GM23338 (cell line): ENCODE measurements around the gene CEP89.

Source experiments
- CREB1 ChIP-seq: fragments of 250-450 bp; sonication (Bioruptor Pico); IDR thresholded peaks from 2 replicates; pipeline ENCODE4 v1.5.0; 2020; ENCODE audit warnings: low read depth, mild to moderate bottlenecking, moderate library complexity
- EZH2 ChIP-seq: fragments of 200-600 bp; sonication (generic); IDR thresholded peaks from one replicate; pipeline ENCODE4 v1.8.0; 2017; ENCODE audit warnings: antibody characterized with exemption, mild to moderate bottlenecking, low read depth; ENCODE audit not compliant: unreplicated experiment
- EZH2phosphoT487 ChIP-seq: fragments of 200-600 bp; sonication (generic); IDR thresholded peaks from one replicate; pipeline ENCODE4 v1.8.1; 2018; ENCODE audit warnings: antibody characterized with exemption; ENCODE audit not compliant: unreplicated experiment
- JUNB ChIP-seq: IDR thresholded peaks from one replicate; pipeline ENCODE4 v1.6.1; 2016; ENCODE audit warnings: antibody characterized with exemption; ENCODE audit not compliant: unreplicated experiment
- NANOG ChIP-seq: IDR thresholded peaks from 2 replicates; pipeline ENCODE4 v1.6.1; 2016; ENCODE audit warnings: antibody characterized with exemption, borderline replicate concordance
- POLR2AphosphoS5 ChIP-seq: IDR thresholded peaks from 2 replicates; pipeline ENCODE4 v1.6.1; 2016; ENCODE audit warnings: antibody characterized with exemption, low read depth
- STAT1 ChIP-seq: IDR thresholded peaks from one replicate; pipeline ENCODE4 v1.6.1; 2016; ENCODE audit warnings: antibody characterized with exemption; ENCODE audit not compliant: unreplicated experiment
- ZNF114 ChIP-seq: fragments of 250-450 bp; sonication (Bioruptor Pico); IDR thresholded peaks from 2 replicates; pipeline ENCODE4 v1.5.0; 2020; ENCODE audit warnings: mild to moderate bottlenecking, moderate library complexity
- ZNF331 ChIP-seq: fragments of 250-450 bp; sonication (Bioruptor Pico); IDR thresholded peaks from 2 replicates; pipeline ENCODE4 v1.5.0; 2020; ENCODE audit warnings: low read depth, mild to moderate bottlenecking, moderate library complexity
- TF ChIP-seq, protein P1 (sequence below), 2 experiments: fragments of 200-600 bp in 1 of 2; sonication (generic) in 1 of 2; conservative IDR thresholded peaks; 2 replicates each; pipeline versions ENCODE4 v1.5.1 to v1.6.1; 2016 to 2017; ENCODE audit warnings: antibody characterized with exemption in 2 of 2, low read depth in 2 of 2, mild to moderate bottlenecking in 2 of 2, moderate library complexity in 1 of 2
- TF ChIP-seq, protein P2 (sequence below): IDR thresholded peaks from one replicate; pipeline ENCODE4 v1.6.1; 2018; ENCODE audit warnings: antibody characterized with exemption; ENCODE audit not compliant: unreplicated experiment
- TF ChIP-seq, protein P3 (sequence below): fragments of 250-450 bp; sonication (Bioruptor Pico); IDR thresholded peaks from 2 replicates; pipeline ENCODE4 v1.5.0; 2020; ENCODE audit warnings: mild to moderate bottlenecking, moderate library complexity
- TF ChIP-seq, protein P4 (sequence below): IDR thresholded peaks from 2 replicates; pipeline ENCODE4 v1.6.1; 2016; ENCODE audit warnings: antibody characterized with exemption

DNA sequence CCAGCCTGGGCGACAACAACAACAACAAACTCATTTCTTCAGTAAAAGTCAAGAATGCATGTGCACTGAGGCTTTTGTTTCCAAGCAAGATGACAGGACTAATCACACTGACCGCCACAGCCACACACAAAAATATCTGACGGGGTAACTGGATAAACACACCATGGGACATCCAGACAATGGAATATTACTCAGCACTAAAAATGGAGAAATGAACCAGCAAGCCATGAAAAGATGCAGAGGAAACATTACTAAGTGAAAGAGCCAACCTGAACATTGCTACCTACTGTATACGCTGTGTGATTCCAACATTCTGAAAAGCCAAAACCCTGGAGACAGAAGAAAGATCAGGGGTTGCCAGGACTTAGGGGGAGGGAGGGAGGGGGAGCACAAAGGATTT lies 37.0 kb upstream of the CEP89 start:
- no peak for TF ChIP-seq EZH2
- TF ChIP-seq POLR2AphosphoS5: no peak
- TF ChIP-seq, protein P1, sequence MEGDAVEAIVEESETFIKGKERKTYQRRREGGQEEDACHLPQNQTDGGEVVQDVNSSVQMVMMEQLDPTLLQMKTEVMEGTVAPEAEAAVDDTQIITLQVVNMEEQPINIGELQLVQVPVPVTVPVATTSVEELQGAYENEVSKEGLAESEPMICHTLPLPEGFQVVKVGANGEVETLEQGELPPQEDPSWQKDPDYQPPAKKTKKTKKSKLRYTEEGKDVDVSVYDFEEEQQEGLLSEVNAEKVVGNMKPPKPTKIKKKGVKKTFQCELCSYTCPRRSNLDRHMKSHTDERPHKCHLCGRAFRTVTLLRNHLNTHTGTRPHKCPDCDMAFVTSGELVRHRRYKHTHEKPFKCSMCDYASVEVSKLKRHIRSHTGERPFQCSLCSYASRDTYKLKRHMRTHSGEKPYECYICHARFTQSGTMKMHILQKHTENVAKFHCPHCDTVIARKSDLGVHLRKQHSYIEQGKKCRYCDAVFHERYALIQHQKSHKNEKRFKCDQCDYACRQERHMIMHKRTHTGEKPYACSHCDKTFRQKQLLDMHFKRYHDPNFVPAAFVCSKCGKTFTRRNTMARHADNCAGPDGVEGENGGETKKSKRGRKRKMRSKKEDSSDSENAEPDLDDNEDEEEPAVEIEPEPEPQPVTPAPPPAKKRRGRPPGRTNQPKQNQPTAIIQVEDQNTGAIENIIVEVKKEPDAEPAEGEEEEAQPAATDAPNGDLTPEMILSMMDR (conservative IDR thresholded peaks at IDR 0.05; ENCODE audit: low read depth in 2 of 2): no peak
- TF ChIP-seq, protein P2, sequence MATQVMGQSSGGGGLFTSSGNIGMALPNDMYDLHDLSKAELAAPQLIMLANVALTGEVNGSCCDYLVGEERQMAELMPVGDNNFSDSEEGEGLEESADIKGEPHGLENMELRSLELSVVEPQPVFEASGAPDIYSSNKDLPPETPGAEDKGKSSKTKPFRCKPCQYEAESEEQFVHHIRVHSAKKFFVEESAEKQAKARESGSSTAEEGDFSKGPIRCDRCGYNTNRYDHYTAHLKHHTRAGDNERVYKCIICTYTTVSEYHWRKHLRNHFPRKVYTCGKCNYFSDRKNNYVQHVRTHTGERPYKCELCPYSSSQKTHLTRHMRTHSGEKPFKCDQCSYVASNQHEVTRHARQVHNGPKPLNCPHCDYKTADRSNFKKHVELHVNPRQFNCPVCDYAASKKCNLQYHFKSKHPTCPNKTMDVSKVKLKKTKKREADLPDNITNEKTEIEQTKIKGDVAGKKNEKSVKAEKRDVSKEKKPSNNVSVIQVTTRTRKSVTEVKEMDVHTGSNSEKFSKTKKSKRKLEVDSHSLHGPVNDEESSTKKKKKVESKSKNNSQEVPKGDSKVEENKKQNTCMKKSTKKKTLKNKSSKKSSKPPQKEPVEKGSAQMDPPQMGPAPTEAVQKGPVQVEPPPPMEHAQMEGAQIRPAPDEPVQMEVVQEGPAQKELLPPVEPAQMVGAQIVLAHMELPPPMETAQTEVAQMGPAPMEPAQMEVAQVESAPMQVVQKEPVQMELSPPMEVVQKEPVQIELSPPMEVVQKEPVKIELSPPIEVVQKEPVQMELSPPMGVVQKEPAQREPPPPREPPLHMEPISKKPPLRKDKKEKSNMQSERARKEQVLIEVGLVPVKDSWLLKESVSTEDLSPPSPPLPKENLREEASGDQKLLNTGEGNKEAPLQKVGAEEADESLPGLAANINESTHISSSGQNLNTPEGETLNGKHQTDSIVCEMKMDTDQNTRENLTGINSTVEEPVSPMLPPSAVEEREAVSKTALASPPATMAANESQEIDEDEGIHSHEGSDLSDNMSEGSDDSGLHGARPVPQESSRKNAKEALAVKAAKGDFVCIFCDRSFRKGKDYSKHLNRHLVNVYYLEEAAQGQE: no peak
- TF ChIP-seq CREB1 (CRISPR knock-in tag): no peak
- TF ChIP-seq JUNB: no peak
- no peak for TF ChIP-seq NANOG
- TF ChIP-seq ZNF331 (CRISPR knock-in tag): no peak
- TF ChIP-seq, protein P3, sequence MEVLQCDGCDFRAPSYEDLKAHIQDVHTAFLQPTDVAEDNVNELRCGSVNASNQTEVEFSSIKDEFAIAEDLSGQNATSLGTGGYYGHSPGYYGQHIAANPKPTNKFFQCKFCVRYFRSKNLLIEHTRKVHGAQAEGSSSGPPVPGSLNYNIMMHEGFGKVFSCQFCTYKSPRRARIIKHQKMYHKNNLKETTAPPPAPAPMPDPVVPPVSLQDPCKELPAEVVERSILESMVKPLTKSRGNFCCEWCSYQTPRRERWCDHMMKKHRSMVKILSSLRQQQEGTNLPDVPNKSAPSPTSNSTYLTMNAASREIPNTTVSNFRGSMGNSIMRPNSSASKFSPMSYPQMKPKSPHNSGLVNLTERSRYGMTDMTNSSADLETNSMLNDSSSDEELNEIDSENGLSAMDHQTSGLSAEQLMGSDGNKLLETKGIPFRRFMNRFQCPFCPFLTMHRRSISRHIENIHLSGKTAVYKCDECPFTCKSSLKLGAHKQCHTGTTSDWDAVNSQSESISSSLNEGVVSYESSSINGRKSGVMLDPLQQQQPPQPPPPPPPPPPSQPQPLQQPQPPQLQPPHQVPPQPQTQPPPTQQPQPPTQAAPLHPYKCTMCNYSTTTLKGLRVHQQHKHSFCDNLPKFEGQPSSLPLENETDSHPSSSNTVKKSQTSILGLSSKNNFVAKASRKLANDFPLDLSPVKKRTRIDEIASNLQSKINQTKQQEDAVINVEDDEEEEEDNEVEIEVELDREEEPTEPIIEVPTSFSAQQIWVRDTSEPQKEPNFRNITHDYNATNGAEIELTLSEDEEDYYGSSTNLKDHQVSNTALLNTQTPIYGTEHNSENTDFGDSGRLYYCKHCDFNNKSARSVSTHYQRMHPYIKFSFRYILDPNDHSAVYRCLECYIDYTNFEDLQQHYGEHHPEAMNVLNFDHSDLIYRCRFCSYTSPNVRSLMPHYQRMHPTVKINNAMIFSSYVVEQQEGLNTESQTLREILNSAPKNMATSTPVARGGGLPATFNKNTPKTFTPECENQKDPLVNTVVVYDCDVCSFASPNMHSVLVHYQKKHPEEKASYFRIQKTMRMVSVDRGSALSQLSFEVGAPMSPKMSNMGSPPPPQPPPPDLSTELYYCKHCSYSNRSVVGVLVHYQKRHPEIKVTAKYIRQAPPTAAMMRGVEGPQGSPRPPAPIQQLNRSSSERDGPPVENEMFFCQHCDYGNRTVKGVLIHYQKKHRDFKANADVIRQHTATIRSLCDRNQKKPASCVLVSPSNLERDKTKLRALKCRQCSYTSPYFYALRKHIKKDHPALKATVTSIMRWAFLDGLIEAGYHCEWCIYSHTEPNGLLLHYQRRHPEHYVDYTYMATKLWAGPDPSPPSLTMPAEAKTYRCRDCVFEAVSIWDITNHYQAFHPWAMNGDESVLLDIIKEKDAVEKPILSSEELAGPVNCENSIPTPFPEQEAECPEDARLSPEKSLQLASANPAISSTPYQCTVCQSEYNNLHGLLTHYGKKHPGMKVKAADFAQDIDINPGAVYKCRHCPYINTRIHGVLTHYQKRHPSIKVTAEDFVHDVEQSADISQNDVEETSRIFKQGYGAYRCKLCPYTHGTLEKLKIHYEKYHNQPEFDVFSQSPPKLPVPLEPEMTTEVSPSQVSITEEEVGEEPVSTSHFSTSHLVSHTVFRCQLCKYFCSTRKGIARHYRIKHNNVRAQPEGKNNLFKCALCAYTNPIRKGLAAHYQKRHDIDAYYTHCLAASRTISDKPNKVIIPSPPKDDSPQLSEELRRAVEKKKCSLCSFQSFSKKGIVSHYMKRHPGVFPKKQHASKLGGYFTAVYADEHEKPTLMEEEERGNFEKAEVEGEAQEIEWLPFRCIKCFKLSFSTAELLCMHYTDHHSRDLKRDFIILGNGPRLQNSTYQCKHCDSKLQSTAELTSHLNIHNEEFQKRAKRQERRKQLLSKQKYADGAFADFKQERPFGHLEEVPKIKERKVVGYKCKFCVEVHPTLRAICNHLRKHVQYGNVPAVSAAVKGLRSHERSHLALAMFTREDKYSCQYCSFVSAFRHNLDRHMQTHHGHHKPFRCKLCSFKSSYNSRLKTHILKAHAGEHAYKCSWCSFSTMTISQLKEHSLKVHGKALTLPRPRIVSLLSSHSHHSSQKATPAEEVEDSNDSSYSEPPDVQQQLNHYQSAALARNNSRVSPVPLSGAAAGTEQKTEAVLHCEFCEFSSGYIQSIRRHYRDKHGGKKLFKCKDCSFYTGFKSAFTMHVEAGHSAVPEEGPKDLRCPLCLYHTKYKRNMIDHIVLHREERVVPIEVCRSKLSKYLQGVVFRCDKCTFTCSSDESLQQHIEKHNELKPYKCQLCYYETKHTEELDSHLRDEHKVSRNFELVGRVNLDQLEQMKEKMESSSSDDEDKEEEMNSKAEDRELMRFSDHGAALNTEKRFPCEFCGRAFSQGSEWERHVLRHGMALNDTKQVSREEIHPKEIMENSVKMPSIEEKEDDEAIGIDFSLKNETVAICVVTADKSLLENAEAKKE (CRISPR knock-in tag): no peak
- TF ChIP-seq EZH2phosphoT487: no peak
- TF ChIP-seq ZNF114: no peak
- TF ChIP-seq STAT1: no peak
- TF ChIP-seq, protein P4, sequence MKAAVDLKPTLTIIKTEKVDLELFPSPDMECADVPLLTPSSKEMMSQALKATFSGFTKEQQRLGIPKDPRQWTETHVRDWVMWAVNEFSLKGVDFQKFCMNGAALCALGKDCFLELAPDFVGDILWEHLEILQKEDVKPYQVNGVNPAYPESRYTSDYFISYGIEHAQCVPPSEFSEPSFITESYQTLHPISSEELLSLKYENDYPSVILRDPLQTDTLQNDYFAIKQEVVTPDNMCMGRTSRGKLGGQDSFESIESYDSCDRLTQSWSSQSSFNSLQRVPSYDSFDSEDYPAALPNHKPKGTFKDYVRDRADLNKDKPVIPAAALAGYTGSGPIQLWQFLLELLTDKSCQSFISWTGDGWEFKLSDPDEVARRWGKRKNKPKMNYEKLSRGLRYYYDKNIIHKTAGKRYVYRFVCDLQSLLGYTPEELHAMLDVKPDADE: no peak
